ENCODE results near the gene SCLT1. TPM values are rescaled to one million over a fixed set of nuclear protein-coding genes. Genes with fewer than 3 reads are reported as not detected.
A peak's percentile ranks its signal among the peaks of the same experiment; 100 is the strongest.

SCLT1 gene
- total RNA-seq, 1 experiment from 2014 or later = 15.2 TPM

DNA sequence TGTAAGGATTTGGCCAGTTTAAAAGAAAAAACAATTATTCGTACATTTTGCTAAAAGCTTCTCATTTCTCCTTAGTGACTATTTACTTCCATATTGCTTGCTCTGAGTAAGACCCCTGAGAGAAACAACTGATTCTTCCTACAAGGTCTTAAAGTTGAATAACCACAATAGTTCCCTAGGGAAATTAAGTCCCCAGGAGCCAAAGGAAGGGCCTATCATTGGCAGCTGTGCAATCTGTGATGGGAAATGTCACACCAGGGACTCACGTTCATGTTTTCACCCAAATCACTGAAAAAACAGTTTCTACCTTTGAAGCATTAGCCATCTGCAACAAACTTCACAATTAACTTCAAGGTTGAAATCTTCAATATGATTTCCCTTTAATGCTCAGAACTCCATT, 217.1 kb downstream of the SCLT1 start:
- DNase-seq (ENCODE audit: low read depth) = no peak

DNA sequence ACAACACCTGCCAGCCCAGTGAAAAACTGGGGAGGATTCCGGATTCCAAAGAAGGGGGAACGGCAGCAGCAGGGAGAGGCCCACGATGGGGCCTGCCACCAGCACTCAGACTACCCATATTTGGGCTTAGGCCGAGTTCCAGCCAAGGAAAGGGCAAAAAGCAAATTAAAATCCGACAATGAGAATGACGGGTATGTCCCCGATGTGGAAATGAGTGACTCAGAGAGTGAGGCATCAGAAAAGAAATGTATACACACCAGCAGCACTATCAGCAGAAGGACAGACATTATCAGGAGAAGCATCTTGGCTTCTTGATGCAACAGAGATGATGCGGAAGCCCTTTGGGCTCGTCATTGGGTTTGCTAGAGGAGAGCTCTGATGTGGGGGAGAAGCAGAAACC, 221.4 kb downstream of the SCLT1 start:
- DNase-seq (ENCODE audit: low read depth) = peak; percentile 40

DNA sequence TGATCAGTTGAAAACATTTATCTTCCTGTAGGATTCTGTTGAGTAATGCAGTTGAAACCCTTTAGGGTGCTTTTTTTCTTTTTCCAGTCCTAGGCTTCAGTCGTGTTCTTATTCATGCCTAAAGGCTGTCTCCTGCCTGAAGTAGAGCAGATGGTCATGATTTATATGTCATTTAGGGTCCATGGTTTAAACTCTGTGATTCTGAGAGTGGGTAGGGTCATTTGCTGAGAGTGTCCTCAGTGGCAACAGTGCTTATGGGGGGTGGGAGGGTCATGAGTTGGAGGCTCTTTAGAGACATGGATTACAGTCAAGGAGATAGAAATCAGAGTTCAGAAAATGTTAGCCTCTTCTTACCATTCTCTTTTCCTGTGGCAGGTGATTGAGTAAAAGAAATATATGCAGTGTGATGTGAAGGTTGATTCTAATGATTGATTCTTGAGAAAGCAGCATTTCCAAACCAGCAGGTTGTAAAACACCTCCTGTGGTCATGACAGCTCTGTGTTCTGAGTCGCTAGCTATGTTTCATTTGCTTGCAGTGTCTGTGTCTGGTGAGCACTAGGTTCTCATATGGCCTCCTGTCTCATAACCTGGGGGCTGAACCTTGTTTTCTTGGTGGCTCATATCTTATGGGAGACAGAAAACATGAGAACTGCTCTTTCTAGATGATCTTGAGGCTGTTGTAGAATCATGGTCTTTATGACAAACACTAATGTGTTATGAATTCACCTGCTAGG, 223.4 kb downstream of the SCLT1 start:
- DNase-seq (ENCODE audit: low read depth) = no peak

DNA sequence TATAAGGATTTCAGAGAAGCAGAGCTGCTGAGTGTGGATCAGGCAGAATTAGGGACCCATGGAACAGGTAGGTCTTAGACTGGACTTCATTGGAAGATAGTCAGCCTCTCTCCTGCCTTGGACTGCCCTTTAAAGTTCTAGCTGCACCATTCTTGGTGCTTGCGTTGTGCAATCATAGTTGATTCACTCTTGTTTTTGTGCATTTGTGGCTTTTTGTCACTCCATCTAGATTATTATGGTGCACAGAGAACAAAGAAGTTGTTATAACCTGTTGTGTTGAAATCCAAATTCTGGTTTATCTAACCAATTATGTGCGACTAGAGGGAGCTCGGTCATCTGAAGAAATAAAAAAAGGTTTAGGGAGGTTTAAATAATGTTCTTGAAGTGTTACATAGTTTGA, 224.6 kb downstream of the SCLT1 start:
- no peak for DNase-seq (ENCODE audit: low read depth)

GRCh38 chr4:128866691-128867090, 226.6 kb downstream of the SCLT1 start:
- no peak for DNase-seq (ENCODE audit: low read depth)

DNA sequence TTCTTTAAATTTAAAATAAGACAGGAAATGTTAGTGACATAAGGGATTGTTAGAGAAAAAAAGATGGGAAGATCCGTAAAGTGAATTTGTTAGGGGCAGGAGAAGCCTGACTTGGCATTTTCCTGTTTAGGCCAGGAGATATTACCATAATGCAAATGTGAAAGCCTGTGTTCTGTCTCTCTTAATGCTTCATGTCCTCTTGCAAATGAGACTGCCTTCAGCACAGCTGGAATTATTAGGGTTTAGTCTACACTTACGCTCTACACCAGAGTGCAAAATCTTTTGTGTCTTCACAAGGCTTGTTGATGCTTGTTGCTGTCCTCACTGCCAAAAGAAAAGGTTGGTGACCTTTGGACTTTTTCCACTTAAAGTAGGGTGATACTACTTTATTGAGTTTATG, 227.1 kb downstream of the SCLT1 start:
- DNase-seq (ENCODE audit: low read depth) = no peak

DNA sequence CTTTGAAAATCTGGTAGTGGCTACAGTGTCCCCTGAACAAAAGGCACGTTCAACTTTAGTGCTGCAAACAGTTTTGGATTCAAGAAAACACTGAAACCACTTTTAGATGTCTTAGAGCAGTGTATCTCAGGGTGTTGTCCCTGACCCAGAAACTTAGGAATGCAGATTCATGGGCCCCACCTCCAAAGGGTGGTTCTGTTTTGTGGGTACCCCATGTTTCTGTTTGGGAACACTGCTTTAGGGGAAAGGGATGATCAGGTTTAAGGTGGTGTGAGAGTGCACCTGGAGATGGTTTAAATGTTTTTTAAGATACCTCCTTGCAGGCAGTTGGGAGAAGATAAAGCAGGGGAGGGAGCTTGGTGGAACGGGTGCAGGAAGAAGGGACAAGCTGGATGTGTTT, 228.2 kb downstream of the SCLT1 start:
- DNase-seq (ENCODE audit: low read depth) = no peak

DNA sequence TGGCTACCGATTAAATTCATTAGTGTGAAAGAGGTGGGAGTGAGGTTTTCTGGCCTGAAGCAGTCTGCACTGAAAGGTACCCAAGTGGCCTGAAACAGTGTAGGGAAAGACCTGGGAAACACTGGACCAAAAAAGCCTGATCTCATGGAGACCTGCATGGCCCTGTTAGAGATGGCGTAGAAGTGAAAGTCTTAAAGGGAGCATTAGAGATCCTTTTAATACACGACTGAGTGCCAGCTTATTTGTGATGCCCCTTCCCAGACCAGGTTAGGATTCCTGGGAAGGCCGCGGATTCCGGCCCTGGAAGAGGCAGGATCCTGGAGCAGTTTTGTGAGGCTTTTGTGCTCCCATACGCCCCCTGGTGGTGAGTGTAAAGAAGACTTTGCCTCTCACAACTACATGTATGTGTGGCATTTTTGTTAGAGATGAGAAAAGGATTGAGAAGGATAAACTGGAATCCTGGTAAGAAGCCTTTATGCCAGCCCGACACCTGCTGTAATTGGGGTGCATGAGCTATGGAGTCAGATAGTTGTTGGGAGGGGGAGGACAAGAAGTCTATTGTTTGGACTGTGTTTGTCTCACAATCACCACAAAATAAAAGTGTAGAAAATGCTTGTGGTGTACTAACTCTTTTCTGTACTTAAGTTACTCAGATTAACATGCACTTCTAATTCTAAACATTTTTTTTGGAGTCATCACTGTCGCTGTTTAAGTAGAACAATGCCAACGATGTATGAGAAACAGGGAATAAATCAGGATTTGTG, 229.8 kb downstream of the SCLT1 start:
- DNase-seq (ENCODE audit: low read depth) = peak; percentile 60

GRCh38 chr4:128862608-128863311, 230.6 kb downstream of the SCLT1 start:
- DNase-seq (ENCODE audit: low read depth) = no peak

GRCh38 chr4:128861856-128862518, 231.4 kb downstream of the SCLT1 start:
- no peak for DNase-seq (ENCODE audit: low read depth)

GRCh38 chr4:128859887-128860677, 233.3 kb downstream of the SCLT1 start:
- DNase-seq (ENCODE audit: low read depth) = no peak

GRCh38 chr4:128858879-128859671, 234.3 kb downstream of the SCLT1 start:
- DNase-seq (ENCODE audit: low read depth) = no peak

DNA sequence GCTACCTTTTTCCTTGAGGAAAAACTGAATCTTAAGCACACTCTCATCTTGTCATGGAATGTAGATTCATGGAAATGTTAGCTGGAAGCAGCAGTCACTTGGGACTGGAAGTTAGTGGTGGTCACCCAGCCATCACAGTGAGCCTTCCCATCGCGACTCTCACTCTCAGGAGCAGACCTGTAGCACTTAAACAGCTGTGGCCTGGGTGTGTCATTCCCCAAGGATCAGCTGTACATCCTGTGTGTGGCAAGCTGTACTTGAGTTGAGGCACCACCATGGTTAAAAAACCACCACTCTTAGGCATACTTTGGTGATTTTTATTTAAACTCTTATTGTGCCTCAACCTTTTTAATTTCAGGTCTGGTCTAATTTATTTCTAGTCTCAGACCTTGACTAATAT, 237.1 kb downstream of the SCLT1 start:
- DNase-seq (ENCODE audit: low read depth) = no peak

DNA sequence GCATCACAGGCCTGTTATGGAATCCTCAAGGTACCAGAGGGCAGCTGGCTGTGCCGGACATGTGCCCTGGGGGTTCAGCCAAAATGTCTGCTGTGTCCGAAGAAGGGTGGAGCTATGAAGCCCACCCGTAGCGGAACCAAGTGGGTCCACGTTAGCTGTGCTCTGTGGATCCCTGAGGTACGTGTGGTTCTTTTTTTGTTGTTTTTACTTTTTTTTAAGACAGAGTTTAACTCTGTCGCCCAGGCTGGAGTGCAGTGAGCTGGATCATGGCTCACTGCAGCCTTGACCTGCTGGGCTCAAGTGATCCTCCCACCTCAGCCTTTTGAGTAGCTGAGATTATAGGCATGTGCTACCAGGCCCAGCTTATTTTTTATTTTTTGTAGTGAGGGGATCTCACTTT, 237.7 kb downstream of the SCLT1 start:
- no peak for DNase-seq (ENCODE audit: low read depth)

GRCh38 chr4:128854433-128854832, 238.9 kb downstream of the SCLT1 start:
- DNase-seq (ENCODE audit: low read depth) = no peak

DNA sequence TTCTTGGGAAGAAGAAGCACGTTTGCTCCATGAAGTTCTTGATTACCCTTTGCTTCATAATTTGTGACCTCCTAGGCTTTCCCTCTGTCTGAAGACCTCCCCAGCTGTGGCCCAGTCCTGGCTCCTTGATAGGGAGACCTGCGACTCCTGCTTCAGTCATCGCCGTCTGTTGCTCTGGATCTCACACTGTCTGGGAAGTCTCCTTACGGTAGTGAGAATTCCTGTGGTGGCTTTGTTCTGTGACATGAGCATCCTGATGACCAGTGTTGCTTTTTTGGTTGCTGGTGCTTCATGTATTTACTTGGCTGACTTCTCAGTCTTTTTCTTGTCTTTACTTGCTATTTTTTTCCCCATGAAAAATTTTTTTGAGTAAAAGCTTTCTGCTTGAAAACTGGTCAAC, 239.6 kb downstream of the SCLT1 start:
- no peak for DNase-seq (ENCODE audit: low read depth)

- DNase-seq (ENCODE audit: low read depth) = no peak
These were observed 243.1 kb downstream of the SCLT1 start for GRCh38 chr4:128850252-128850651.

DNA sequence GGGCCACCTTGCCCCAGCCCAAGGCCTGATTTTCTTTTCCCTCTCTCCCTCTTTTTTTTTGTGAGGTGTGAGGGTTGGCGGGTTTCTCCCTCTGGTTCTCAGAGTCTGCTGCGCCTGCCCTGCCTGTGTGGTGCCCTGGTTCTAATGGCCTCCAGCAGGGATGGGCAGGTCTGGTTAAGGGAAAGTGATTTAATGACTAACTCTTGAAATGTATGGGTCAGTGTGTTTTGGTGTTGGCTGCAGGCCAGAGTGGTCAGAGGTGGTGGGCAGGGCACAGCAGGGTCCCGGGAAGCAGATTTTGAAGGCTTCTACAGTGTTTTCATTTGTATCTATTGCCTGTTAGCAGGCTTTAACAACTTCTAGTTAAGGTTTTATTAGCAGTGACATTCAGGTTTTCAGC, 244.9 kb downstream of the SCLT1 start:
- no peak for DNase-seq (ENCODE audit: low read depth)

DNA sequence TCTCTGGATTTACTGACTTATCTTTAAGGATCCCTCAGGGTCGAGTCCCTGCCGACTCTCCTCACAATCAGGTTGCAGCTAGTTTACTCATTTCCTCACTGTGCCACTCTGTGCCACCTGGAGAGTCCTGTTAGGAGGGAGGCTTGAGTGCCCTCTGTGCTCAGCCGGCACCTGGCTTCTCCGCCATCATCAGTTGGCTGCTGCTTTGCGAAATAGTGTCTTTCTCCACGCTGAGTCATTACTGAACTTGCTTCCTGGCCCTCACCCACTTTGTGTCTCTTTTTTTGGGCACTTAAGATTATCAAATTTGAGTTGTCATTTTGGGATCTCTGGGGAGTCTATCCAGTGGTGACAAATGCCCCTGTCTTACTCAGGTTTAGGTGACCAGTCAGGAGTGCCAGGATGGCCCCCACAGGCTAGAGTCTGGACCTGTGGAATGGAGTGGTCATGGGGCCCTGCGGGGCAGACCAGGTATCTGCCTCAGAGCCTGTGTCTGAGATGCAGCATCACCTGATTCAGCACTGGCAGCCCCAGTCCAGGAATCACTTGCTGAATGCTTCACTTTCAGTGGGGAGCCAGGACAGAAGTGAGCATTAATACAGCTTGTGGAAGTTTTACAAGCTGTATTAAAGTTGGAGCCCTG, 246.1 kb downstream of the SCLT1 start:
- DNase-seq (ENCODE audit: low read depth) = no peak

GRCh38 chr4:128846063-128846462, 247.3 kb downstream of the SCLT1 start:
- no peak for DNase-seq (ENCODE audit: low read depth)
